Activated CD4-positive, CD25-positive, alpha-beta regulatory T cell treated with anti-CD3 and anti-CD28 coated beads, Interleukin-2, amount 50 U/mL, for 24 hours (primary cell): ENCODE results near the gene RIC1.
A peak's percentile ranks its signal among the peaks of the same experiment; 100 is the strongest.

ENCODE experiments used
- ATAC-seq, 2 donors: fragments of 150-1000 bp; cut with Tn5 transposase; one replicate each; pipeline ENCODE4 v1.10.0; 2021; ENCODE audit warnings: mild to moderate bottlenecking in 1 of 2, moderate library complexity in 1 of 2

The RIC1 gene

DNA sequence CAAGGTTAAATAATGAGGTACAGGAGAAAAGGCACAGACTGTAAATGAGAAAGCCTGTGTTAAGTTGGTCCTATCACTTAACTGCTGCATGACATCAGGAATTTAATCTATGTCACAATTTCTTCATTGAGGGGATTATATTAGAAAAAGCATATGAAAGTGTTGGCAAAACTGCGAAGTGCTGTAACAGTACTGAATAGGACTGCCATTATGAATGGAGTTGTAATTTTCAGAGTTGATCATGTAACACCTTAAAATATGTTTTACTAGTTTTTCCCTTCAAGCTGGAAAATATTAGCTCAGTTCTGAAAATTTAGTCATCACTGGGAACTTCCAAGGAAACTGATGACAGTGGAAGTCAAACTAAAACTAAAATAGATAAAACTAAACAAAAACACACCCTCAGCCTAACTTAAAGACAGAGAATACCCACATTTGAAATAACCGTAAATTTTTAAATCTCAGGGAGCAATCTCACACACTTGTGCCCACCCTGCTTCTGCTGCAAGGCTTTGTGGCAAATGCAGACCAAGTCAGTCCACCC, 158.9 kb downstream of the RIC1 start:
- no peak for ATAC-seq

DNA sequence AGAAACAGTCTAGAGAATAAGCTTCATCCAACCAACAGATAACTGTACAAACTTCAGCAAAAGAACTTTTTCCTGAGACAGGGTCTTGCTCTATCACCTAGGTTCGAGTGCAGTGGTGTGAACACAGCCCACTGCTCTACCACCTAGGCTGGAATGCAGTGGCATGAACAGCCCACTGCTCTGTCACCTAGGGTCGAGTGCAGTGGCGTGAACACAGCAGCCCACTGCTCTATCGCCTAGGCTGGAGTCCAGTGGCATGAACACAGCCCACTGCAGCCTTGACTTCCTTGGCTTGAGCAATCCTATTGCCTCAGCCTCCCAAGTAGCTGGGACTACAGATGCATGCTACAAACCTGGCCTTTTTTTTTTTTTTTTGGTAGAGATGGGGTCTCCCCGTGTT, 160.6 kb downstream of the RIC1 start:
- ATAC-seq: no peak

DNA sequence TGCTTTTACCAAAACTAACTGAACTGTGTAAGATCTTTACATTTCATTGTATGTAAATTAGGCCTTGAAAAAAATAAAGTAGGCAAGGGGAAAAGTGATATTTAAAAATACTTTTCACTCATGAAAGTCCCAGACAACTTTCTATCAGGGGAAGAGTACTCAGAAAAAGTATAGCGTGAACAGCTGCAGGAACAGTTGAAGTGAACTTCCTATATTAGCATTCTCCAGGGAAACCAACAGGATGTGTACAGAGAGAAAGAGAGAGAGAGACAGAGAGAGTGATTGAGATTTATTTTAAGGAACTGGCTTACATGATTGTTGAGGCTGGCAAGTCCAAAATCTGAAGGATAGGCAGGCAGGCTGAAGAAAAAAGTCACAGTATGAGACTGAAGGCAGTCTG, 162.0 kb downstream of the RIC1 start:
- ATAC-seq: no peak

DNA sequence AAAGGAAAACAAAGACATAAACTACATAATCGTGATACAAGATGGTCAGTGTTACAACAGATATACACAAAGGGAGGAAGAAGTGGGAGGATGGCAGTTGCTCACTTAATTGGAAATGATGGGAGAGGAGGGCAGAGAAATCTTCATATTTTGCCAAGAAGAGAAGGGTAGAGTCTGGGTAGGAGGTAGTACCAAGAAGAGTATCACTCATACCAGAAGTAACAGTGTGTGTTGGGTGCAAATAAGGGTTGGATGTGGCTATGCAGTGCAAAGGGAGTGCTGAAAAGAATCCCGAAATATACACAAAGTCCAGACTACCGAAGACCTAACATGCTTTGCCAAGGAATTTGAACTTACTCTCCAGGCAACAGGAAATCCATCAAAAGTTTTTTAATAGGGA, 163.0 kb downstream of the RIC1 start:
- no peak for ATAC-seq

DNA sequence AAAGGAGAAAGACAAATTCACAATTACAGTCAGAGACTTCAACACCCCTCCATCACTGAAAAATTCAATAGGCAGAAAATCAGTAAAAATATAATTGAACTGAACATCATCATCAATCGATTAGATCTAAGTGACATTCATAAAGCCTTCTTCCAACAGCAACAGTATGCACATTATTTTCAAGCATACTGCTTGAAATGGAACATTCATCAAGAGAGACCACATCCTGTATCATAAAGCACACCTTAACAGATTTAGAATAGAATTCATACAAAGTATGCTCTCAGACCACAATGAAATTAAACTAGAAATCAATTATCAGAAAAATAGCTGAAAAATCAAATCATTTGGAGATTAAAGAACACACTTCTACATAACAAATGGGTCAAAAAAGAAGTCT, 164.9 kb downstream of the RIC1 start:
- ATAC-seq: no peak

DNA sequence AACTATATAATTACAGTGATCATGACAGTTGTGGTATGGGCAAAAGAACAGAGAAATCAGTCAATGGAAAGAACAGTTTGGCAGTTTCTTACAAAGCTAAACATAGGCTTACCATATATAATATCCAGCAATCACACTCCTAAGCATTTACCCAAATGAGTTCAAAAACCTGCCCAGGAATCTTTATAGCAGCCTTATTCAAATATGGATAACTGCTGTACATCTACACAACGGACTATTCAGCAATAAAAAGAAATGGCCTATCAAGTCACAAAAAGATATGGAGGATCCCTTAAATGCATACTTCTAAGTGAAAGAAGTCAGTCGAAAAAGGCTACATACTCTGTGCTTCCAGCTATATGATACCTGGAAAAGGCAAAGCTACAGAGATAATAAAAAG, 167.4 kb downstream of the RIC1 start:
- no peak for ATAC-seq

DNA sequence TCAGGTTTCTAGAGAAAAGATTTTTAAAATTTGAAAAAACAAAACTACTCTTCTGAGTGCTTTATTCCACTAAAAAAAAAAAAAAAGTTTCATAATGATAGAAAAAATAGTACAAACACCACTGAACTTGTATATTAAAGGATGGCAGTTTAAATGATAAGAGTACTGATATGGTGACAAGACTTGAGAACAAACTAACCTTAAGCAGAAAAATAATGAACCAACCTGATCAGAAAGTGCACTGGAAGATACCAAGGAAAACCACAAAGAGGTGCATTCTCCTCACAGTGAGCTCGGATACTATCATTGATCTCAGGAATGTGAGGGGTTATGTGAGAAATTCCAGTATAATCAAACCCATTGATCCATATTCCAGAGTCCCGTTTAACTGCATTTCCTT, 169.7 kb downstream of the RIC1 start:
- no peak for ATAC-seq

DNA sequence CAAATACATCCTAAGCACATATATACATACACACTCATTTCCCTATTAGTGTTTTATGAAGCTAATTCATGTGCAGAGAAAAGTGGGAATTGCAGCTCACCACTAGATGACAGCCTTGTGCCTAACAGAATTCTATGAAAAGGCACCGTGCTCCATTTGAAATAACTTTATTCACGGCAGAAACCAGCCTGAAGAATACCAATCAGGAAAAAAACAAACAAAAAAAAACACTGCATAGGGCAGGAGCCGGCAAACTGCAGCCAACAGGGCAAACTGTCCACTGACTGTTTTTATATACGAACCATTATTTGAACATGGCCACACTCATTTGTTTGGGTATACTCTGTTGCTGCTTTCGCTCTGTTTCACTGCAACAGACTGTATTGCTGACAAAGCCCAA, 170.4 kb downstream of the RIC1 start:
- ATAC-seq: no peak

DNA sequence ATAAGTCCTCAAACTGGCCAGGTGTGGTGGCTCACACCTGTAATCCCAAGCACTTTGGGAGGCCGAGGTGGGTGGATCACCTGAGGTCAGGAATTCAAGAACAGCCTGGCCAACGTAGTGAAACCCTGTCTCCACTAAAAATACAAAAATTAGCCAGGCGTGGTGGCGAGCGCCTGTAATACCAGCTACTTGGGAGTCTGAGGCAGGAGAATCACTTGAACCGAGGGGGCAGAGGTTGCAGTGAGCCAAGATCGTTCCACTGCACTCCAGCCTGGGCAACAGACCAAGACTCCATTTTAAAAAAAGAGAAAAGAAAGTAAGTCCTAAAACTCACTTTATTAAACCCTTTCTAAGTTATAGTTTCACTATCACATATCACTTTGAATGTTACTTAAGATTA, 171.5 kb downstream of the RIC1 start:
- ATAC-seq: peak in 1 of 2 donors; percentile 27

DNA sequence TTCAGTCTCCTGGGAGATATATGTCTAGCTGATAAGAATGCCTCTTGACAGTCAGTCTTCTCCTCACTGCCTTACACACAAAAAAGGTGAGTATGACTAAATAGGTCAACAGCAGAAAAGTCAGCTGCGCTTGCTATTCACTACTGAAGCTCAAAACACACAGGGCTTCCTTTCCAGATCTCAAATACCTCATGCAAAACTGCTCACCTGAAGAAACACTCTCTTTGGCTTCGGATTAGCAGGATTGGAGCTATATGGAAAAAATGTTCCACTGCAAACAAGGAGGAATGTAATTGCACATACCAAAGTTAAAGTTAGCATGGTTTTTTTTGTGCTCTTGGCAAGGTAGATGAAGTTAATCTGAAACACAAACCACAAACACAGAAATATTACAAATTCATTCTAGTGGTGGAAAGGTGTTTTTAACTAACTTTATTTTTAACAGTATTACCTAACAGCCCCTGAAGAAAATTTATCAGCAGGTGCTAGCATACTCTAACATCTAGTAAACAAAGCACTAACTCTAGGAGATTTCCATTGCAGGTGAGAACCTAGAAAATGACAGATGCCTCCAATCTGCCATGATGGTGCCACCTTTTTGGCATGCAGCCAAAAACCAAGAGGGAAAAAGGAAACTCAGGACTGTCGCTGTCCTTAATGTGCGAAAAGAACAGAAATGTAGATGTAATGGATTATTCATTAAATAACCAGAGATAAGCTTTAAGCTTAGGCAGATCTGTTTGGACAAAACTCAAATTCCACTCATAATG, 172.2 kb downstream of the RIC1 start:
- peak in 1 of 2 donors; percentile 33 for ATAC-seq

DNA sequence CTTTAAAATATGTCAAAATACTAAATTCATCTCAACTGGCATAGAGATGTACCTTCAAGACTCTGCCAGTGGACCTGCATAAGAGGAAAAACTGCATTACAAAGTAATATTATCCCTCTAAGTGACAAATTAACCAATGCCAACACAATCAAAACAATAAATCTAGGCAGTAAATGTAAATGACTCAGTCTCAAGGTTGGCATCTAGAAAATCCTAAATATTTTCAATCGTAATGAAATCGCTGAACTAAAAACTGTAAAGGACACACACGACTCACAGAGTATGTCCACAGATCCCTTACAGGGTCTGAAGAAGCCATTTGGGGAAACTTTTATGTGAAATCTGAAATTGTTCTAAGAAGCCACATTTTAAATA, 172.8 kb downstream of the RIC1 start:
- ATAC-seq: no peak

DNA sequence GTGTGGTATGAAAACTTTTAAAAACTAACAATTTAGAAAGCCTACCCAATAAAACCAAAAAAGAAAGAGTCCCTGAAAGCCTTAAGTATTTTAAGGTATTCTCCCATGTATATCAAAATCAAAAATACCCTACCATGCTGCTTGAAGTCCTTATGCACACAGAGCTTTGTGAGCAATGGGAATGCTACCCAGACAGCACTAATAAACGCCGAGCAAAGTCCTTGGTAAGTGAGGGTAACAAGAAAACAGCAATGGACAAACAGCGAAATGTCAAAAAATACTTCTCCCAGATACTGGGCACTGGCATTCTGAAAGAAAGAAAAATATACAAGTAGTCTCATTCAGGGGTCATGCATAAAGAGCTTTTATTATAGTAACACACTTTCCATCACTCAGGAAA, 176.6 kb downstream of the RIC1 start:
- no peak for ATAC-seq

DNA sequence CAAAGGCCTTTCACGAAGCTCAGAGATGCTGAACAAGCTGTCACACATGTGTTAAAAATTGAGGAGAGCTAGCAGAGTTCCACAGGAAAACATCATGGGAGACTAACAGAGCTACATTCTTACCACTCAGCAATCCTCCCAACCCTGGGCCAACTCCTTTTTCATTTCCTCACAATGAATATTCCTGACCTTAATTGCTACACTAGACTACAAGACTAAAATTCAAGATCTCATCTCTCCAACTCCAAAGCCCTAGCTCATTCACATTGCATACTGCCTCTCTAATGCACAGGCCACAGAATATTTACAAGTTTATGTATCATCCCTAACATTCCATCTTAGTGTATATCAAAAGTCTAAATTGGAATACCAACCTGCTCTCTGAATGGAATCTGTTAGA, 182.8 kb downstream of the RIC1 start:
- no peak for ATAC-seq

DNA sequence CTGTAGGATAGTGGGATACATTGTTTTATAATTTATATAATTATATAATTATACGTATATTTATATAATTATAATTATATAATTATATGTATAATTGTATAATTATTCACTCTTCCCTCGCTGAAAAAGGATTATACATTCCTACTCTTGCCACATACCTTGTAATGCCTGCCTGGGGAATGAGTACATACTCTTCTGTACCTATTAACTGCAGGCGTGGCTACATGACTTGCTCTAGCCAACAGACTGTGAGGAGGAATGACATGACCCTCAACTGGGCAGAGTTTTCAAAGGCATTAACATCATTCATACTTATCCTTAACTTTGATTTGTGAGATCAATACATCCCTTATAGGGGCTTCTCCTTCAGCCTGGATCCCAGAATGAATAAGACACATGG, 184.9 kb downstream of the RIC1 start:
- no peak for ATAC-seq

DNA sequence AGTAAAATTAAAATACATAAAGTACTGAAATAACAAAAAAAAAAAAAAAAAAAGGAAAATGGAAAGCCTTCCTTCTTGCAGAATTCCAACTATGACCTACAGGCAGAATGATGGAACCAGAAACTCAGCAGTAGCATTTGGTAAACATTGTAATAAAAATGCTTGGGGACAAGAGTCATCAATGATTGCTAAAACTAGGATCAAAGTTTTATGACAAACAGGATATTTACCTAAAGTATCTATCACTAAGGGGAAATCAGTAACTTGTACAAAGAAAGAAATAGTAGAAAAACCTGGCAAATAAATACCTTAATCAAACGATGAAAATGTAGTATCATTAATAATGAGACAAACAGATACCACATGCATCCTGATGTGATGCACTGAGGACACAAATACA, 186.6 kb downstream of the RIC1 start:
- no peak for ATAC-seq

DNA sequence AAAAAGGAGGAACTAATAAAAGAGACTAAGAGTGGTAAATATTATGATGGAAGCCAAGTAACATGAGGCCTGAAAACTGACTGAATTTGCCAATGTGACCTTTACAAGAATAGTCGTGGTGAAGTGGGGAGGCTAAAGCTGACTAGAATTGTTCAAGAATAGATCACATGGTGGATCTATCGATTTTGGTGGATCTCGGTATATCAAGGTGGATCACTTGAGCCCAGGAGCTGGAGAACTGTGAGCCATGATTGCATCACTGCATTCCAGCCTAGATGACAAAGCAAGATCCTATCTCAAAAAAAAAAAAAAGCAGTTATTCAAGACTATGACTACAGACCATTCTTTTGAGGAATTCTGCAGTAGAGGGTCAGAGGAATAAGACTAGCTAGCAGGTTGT, 189.0 kb downstream of the RIC1 start:
- ATAC-seq: no peak

DNA sequence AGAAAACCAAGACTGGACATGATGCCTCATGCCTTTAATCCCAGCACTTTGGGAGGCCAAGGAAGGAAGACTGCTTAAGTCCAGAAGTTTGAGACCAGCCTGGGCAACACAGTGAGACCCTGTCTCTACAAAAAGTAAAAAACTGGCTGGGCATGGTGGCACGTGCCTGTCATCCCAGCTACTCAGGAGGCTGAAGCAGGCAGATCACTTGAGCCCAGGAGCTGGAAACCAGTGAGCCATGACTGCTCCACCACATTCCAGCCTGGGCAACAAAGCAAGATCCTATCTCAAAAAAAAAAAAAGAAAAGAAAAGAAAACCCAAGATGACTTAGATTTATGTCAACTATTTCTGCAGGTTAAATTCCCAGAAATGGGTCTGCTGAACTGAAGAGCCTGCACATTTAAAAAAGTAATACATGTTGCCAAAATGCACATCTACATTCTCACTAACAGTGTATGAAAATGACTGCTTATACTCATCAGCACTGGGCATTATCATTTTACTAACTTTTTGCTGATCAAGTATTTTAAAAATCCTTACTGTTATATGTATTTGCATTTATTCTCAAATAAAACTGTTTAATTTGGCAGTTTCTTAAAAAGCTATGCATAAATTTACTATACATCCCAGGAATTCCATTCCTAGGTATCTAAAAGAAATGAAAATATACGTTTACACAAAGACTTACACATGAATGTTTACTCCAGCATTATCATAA, 189.7 kb downstream of the RIC1 start:
- no peak for ATAC-seq

DNA sequence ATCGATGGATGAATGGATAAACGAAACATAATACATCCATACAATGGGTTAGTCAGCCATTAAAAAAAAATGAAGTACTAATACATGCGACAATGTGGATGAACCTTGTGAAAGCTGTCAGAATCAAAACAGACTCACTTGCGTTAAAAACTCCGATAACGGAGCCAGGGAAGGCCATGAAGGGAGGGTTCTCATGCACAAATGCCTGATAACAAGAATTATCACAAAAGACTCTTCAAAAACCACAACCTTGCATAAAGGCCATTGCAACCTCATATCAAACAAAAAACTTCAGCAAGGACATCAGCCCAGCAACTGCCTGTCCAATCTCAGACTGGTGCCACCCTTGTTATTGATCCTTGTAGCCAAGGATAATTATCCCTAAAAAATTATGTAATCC, 190.3 kb downstream of the RIC1 start:
- no peak for ATAC-seq

DNA sequence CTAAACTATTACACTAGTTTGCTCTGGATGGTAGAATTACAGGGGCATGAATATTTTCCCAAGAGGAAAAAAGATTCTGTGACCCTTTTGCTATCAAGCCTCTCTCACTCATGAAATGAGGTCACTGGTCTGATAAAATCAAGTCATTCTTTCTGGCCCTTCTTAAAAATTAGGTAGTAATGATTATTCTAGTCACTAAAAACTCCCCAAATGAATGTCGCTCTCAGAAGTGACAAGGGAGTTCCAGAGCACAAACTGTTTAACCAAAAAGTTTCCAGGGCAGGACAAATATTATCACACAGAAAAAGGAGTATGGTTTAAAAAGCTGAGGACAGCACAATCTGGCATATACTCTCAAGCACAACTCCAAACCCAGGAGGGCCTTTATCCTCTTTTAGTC, 191.5 kb downstream of the RIC1 start:
- ATAC-seq: no peak

DNA sequence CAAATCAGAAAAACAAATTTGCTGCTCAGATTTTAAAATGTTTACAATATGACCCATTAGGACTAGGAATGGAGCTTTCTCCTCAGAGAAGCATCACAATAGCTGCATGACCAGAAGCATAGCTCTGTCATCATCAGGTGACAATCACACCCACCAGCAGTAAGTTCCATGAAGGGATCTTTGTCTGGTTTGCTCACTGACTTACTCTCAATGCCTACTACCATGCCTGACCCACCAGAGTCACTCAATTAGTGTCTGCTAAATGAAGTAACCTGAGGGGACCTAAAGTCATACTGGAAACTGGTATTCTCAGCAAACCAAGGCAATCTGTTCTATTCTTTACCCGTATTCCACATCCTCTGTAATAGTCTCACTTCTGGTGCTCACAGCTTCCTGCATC, 196.3 kb downstream of the RIC1 start:
- ATAC-seq: no peak
